ENCODE data around the gene ZNF226. TPM values are rescaled to one million over a fixed set of nuclear protein-coding genes. Genes with fewer than 3 reads are reported as not detected.

ZNF226 gene
- total and polyA plus RNA-seq, 9 of the 15 experiments (the other 6 are each of a cell fraction or from before 2014, with no cell fraction given), result 6.2 to 19.4 (median 9.3) TPM

DNA sequence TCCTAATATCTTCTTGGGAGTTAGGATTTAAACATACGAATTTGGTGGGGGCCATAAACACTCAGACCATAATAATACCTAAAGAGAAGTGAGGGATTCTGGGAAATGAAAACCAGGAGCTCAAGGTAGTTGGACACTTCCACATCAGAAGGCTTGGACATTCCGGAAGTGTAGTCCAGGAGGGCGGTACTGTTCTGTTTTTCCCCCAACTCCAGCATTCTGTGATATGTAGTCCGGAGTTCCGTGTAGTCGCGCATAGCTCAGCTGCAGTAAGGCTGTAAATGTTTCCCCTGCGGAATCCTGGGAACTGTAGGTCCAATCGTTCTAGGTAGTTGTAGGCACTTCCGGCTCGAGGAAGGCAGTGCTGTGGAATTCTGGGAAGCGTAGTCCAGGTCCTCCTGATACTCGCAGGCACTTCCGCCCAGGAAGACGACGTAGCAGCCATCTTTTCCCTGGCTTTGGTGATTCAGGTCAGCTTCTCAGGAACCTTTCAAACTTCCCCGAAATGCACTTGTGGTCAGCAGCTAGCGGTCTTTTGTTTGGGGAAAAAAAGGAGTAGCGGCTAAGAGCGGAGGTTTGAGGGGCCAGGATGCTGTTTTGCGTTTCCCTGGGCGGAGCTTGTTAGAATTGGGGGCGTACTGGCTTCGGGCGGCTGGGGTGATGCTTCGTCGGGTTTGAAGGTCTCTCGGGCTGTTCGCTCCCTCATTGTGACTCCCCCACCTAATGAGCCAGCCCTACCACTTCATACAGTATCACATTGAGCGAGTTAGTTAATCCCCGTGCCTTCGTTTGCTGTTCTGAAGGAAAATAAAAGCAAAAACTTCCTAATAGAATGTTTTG, at the start of gene ZNF226 (continued):
- TF ChIP-seq DNMT1 (IDR thresholded peaks at IDR 0.05) (no peak), STAG1 (CRISPR knock-in tag; IDR thresholded peaks at IDR 0.05; ENCODE audit: borderline replicate concordance) (no peak), HDAC8 (tag; IDR thresholded peaks at IDR 0.05) (peak; percentile 60; the same call in 1 of the 2 replicates), ZNF57 (CRISPR knock-in tag; IDR thresholded peaks at IDR 0.05) (no peak), DIDO1 (tag; IDR thresholded peaks at IDR 0.05; ENCODE audit: low read depth) (no peak), ADNP (tag; IDR thresholded peaks at IDR 0.05) (no peak), PTRF (tag; IDR thresholded peaks at IDR 0.05) (no peak), ZNF253 (CRISPR knock-in tag; conservative IDR thresholded peaks at IDR 0.05) (no peak), TEAD1 (CRISPR knock-in tag; IDR thresholded peaks at IDR 0.05) (peak; percentile 37 to 57; a peak in 2 of 4 replicates)
- TF ChIP-seq, protein P1, sequence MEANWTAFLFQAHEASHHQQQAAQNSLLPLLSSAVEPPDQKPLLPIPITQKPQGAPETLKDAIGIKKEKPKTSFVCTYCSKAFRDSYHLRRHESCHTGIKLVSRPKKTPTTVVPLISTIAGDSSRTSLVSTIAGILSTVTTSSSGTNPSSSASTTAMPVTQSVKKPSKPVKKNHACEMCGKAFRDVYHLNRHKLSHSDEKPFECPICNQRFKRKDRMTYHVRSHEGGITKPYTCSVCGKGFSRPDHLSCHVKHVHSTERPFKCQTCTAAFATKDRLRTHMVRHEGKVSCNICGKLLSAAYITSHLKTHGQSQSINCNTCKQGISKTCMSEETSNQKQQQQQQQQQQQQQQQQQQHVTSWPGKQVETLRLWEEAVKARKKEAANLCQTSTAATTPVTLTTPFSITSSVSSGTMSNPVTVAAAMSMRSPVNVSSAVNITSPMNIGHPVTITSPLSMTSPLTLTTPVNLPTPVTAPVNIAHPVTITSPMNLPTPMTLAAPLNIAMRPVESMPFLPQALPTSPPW (CRISPR knock-in tag; IDR thresholded peaks at IDR 0.05), result peak; percentile 47; the same call in 1 of the 2 replicates
- TF ChIP-seq, protein P2, sequence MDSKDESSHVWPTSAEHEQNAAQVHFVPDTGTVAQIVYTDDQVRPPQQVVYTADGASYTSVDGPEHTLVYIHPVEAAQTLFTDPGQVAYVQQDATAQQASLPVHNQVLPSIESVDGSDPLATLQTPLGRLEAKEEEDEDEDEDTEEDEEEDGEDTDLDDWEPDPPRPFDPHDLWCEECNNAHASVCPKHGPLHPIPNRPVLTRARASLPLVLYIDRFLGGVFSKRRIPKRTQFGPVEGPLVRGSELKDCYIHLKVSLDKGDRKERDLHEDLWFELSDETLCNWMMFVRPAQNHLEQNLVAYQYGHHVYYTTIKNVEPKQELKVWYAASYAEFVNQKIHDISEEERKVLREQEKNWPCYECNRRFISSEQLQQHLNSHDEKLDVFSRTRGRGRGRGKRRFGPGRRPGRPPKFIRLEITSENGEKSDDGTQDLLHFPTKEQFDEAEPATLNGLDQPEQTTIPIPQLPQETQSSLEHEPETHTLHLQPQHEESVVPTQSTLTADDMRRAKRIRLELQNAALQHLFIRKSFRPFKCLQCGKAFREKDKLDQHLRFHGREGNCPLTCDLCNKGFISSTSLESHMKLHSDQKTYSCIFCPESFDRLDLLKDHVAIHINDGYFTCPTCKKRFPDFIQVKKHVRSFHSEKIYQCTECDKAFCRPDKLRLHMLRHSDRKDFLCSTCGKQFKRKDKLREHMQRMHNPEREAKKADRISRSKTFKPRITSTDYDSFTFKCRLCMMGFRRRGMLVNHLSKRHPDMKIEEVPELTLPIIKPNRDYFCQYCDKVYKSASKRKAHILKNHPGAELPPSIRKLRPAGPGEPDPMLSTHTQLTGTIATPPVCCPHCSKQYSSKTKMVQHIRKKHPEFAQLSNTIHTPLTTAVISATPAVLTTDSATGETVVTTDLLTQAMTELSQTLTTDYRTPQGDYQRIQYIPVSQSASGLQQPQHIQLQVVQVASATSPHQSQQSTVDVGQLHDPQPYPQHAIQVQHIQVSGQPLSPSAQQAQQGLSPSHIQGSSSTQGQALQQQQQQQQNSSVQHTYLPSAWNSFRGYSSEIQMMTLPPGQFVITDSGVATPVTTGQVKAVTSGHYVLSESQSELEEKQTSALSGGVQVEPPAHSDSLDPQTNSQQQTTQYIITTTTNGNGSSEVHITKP (IDR thresholded peaks at IDR 0.05; ENCODE audit: partially characterized antibody), result peak; percentile 40
- TF ChIP-seq, protein P3, sequence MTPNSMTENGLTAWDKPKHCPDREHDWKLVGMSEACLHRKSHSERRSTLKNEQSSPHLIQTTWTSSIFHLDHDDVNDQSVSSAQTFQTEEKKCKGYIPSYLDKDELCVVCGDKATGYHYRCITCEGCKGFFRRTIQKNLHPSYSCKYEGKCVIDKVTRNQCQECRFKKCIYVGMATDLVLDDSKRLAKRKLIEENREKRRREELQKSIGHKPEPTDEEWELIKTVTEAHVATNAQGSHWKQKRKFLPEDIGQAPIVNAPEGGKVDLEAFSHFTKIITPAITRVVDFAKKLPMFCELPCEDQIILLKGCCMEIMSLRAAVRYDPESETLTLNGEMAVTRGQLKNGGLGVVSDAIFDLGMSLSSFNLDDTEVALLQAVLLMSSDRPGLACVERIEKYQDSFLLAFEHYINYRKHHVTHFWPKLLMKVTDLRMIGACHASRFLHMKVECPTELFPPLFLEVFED (CRISPR knock-in tag; conservative IDR thresholded peaks at IDR 0.05), result no peak
- TF ChIP-seq, protein P4, sequence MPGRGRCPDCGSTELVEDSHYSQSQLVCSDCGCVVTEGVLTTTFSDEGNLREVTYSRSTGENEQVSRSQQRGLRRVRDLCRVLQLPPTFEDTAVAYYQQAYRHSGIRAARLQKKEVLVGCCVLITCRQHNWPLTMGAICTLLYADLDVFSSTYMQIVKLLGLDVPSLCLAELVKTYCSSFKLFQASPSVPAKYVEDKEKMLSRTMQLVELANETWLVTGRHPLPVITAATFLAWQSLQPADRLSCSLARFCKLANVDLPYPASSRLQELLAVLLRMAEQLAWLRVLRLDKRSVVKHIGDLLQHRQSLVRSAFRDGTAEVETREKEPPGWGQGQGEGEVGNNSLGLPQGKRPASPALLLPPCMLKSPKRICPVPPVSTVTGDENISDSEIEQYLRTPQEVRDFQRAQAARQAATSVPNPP (IDR thresholded peaks at IDR 0.05; ENCODE audit: borderline replicate concordance, insufficient read depth, insufficient read length), result no peak
- TF ChIP-seq, protein P5, sequence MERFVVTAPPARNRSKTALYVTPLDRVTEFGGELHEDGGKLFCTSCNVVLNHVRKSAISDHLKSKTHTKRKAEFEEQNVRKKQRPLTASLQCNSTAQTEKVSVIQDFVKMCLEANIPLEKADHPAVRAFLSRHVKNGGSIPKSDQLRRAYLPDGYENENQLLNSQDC (CRISPR knock-in tag; IDR thresholded peaks at IDR 0.05), result no peak
- TF ChIP-seq, protein P6, sequence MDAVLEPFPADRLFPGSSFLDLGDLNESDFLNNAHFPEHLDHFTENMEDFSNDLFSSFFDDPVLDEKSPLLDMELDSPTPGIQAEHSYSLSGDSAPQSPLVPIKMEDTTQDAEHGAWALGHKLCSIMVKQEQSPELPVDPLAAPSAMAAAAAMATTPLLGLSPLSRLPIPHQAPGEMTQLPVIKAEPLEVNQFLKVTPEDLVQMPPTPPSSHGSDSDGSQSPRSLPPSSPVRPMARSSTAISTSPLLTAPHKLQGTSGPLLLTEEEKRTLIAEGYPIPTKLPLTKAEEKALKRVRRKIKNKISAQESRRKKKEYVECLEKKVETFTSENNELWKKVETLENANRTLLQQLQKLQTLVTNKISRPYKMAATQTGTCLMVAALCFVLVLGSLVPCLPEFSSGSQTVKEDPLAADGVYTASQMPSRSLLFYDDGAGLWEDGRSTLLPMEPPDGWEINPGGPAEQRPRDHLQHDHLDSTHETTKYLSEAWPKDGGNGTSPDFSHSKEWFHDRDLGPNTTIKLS (IDR thresholded peaks at IDR 0.05; ENCODE audit: borderline replicate concordance, low read depth), result peak; percentile 87; the same call in 1 of the 2 replicates
